Ramos (cell line): Measurements from ENCODE around the gene KIF21B.
"Not testable (repeated sequence)": the region's sequence is repeated elsewhere in the genome, so short reads cannot be mapped to it uniquely, and the experiment has no call there.

Experiments
- in situ Hi-C: fragments of 300-500 bp; cut with MboI; formaldehyde crosslinking; loops from one replicate; pipeline ENCODE4 v1.14.3; 2022; ENCODE audit warnings: low sequenced_read_pairs; ENCODE audit not compliant: unreplicated experiment

Gene KIF21B

GRCh38 chr1:200960236-200960947 lies 63.1 kb downstream of the KIF21B start:
- in situ Hi-C loops: no loop called here

GRCh38 chr1:200959411-200959921 lies 64.0 kb downstream of the KIF21B start:
- in situ Hi-C loops: no loop called here

- in situ Hi-C loops: no loop called here
Measured at GRCh38 chr1:200958597-200958996, 64.9 kb downstream of the KIF21B start.

- in situ Hi-C loops: no loop called here
Measured at GRCh38 chr1:200954434-200954833, 69.1 kb downstream of the KIF21B start.

GRCh38 chr1:200951016-200951415 lies 72.5 kb downstream of the KIF21B start:
- in situ Hi-C loops: no loop called here

- in situ Hi-C loops: no loop called here
Measured at GRCh38 chr1:200949626-200950025, 73.9 kb downstream of the KIF21B start.

GRCh38 chr1:200947059-200947566 lies 76.4 kb downstream of the KIF21B start:
- in situ Hi-C loops: no loop called here

GRCh38 chr1:200945111-200945510 lies 78.4 kb downstream of the KIF21B start:
- in situ Hi-C loops: no loop called here

- in situ Hi-C loops: no loop called here
Measured at GRCh38 chr1:200938955-200939354, 84.6 kb downstream of the KIF21B start.

GRCh38 chr1:200935286-200935962 lies 88.1 kb downstream of the KIF21B start:
- in situ Hi-C loops: not testable (repeated sequence)

GRCh38 chr1:200934676-200935245 lies 88.8 kb downstream of the KIF21B start:
- in situ Hi-C loops: no loop called here

GRCh38 chr1:200931776-200932175 lies 91.7 kb downstream of the KIF21B start:
- in situ Hi-C loops: no loop called here

GRCh38 chr1:200930285-200930684 lies 93.2 kb downstream of the KIF21B start:
- in situ Hi-C loops: not testable (repeated sequence)

- in situ Hi-C loops: no loop called here
Measured at GRCh38 chr1:200929530-200930278, 93.8 kb downstream of the KIF21B start.

GRCh38 chr1:200925831-200926230 lies 97.7 kb downstream of the KIF21B start:
- in situ Hi-C loops: no loop called here

GRCh38 chr1:200923601-200924000 lies 99.9 kb downstream of the KIF21B start:
- in situ Hi-C loops: no loop called here

GRCh38 chr1:200922406-200922805 lies 101.1 kb downstream of the KIF21B start:
- in situ Hi-C loops: no loop called here

GRCh38 chr1:200921571-200922110 lies 101.9 kb downstream of the KIF21B start:
- in situ Hi-C loops: no loop called here
